Kidney (tissue), 14 donors: ENCODE results near the gene SDSL. TPM values are rescaled to one million over a fixed set of nuclear protein-coding genes. Genes with fewer than 3 reads are reported as not detected.

Experiments
- DNase-seq, 5 donors: peaks; one replicate each; pipeline ENCODE4 v3.0.0-alpha.2; 2013 to 2020
- FAIRE-seq: peaks from 2 replicates; lab custom pipeline; 2012; peaks lifted over from hg19 to GRCh38; lab: Jason Lieb, UNC
- H3K27ac ChIP-seq, 2 donors: one replicate each; pipeline ENCODE4 v1.7.0; 2013; ENCODE audit warnings: low read depth in 2 of 2, low read length in 2 of 2, inconsistent platforms in 1 of 2
- H3K27me3 ChIP-seq: one replicate; pipeline ENCODE4 v1.7.1; 2013; ENCODE audit warnings: low read length, inconsistent platforms; ENCODE audit not compliant: control insufficient read depth, insufficient read depth
- H3K36me3 ChIP-seq, 3 donors: one replicate each; pipeline versions ENCODE4 v1.7.0 to v1.7.1; 2013; ENCODE audit warnings: low read length in 3 of 3, control low read depth in 1 of 3, inconsistent platforms in 1 of 3; ENCODE audit not compliant: insufficient read depth in 3 of 3, control insufficient read depth in 2 of 3
- H3K4me1 ChIP-seq, 3 donors: one replicate each; pipeline versions ENCODE4 v1.7.0 to v1.7.1; 2013; ENCODE audit warnings: low read length in 3 of 3, inconsistent platforms in 1 of 3, low read depth in 1 of 3; ENCODE audit not compliant: control insufficient read depth in 2 of 3, insufficient read depth in 2 of 3
- H3K4me3 ChIP-seq, 3 donors: one replicate each; pipeline versions ENCODE4 v1.7.0 to v1.8.1; 2013; ENCODE audit warnings: low read length in 3 of 3, control low read depth in 1 of 3, inconsistent platforms in 1 of 3
- H3K9ac ChIP-seq, 3 donors: one replicate each; pipeline versions ENCODE4 v1.7.0 to v1.7.1; 2013; ENCODE audit warnings: low read length in 3 of 3, control low read depth in 1 of 3, inconsistent platforms in 1 of 3
- H3K9me3 ChIP-seq, 3 donors: one replicate each; pipeline versions ENCODE4 v1.7.0 to v1.7.1; 2013; ENCODE audit warnings: low read length in 3 of 3, control low read depth in 1 of 3, inconsistent platforms in 1 of 3; ENCODE audit not compliant: control insufficient read depth in 2 of 3, insufficient read depth in 1 of 3
- intact Hi-C: fragments of 100-400 bp; cut with DNase I; formaldehyde crosslinking; loops from one replicate; pipeline ENCODE4 v1.11.1; 2022
- polyA plus RNA-seq: library from polyadenylated mRNA; stranded (reverse); fragments of 350-450 nt; fragmentation: Illumina TruSeq; extraction: RNeasy Lipid Tissue Mini Kit (QIAGEN cat#74804); gene quantifications from one replicate; pipeline ENCODE4 v1.2.3, GENCODE V29; 2014; ENCODE audit warnings: low read depth, low replicate concordance; ENCODE audit not compliant: insufficient read depth
- total RNA-seq: library from RNA; stranded (reverse); fragmentation: NEBNext Ultra II Directional; extraction: Animal tissue kit (Norgen Biotek cat#: 25700); gene quantifications from one replicate; pipeline ENCODE4 v1.2.1, GENCODE V29; 2021
- TF ChIP-seq, protein P1 (sequence below): IDR thresholded peaks from 3 replicates; pipeline ENCODE4 v1.5.1; 2012; ENCODE audit warnings: mild to moderate bottlenecking, moderate library complexity, borderline replicate concordance; ENCODE audit not compliant: insufficient read depth; ENCODE audit errors: extremely low read depth
- donor health status: control.
- donor health status: control.
- donor health status: control.
- donor health status: control.
- donor health status: control.
- donor health status: DM: yes; HTN: yes; CAD: no.
- donor health status: Normal renal cell carcinoma (clear cell type).

The SDSL gene
- total and polyA plus RNA-seq, 2 donors from 2014 or later, result 22.8 to 116 TPM

DNA sequence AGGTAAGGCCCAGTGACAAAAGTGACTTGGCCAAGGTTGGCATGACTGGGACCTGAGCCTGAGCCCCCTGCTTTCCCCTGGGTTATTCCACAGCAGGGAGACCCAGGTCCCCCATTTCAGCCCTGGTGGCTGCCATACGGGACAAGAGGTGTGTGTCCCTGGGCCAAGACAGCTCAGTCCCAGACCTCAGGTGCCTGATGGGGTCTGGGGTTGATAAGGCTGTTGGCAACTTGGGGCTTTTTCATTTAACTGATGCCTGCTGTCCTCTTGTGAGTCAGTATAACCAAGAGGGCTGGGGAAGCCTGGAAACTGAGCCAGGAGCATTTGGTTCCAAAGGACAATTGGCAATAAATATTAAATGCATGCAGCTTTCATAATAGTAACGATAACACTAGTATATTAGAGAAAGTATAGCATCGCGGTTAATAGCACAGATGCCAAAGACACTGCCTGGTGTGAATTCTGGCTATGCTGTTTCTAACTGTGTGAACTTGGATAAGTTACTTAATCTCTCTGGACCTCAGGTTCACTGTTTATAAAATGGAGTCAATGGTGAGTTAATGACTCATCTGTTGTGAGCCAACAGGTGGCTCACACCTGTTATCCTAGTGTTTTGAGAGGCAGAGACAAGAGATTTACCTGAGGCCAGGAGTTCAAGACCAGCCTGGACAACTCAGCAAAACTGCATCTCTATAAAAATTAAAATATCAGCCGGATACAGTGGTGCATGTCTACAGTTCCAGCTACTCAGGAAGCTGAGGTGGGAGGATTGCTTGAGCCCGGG lies 898 bp downstream of the SDSL start:
- Histone ChIP-seq H3K9me3 (no peaks in the 10 kb centered on the region), H3K4me3 (peak overlapping the region; percentile 52 to 86 (median 79)), H3K4me1 (peaks cover 0 to 14% (median 5%) of the 10 kb centered on the region in 3 donors), H3K9ac (peak overlapping the region in 2 of 3 donors; percentile 84 to 97), H3K27me3 (no peaks in the 10 kb centered on the region), H3K27ac (peak overlapping the region; percentile 54 to 68), H3K36me3 (no peaks in the 10 kb centered on the region)
- TF ChIP-seq, protein P1, sequence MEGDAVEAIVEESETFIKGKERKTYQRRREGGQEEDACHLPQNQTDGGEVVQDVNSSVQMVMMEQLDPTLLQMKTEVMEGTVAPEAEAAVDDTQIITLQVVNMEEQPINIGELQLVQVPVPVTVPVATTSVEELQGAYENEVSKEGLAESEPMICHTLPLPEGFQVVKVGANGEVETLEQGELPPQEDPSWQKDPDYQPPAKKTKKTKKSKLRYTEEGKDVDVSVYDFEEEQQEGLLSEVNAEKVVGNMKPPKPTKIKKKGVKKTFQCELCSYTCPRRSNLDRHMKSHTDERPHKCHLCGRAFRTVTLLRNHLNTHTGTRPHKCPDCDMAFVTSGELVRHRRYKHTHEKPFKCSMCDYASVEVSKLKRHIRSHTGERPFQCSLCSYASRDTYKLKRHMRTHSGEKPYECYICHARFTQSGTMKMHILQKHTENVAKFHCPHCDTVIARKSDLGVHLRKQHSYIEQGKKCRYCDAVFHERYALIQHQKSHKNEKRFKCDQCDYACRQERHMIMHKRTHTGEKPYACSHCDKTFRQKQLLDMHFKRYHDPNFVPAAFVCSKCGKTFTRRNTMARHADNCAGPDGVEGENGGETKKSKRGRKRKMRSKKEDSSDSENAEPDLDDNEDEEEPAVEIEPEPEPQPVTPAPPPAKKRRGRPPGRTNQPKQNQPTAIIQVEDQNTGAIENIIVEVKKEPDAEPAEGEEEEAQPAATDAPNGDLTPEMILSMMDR, result no peak
- DNase-seq (no peak), FAIRE-seq (no peak)
- intact Hi-C loops, result no loop called here

DNA sequence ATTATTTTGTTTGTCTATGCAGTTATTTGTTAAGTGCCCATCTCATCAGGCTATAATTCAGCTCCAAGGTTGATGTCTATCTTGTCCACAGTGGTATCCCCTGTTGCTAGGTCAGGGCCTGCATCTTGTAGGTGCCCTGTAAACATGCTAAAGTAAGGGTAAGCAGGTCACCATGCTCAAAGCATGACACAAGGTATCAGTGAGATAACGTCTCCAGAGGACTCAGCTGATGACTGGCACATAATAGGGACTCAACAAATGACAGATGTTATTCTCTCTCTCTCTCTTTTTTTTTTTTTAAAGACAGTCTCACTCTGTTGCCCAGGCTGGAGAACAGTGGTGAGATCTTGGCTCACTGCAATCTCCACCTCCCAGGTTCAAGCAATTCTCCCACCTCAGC lies 2.3 kb downstream of the SDSL start:
- no peak for FAIRE-seq
- TF ChIP-seq, protein P1, result no peak

DNA sequence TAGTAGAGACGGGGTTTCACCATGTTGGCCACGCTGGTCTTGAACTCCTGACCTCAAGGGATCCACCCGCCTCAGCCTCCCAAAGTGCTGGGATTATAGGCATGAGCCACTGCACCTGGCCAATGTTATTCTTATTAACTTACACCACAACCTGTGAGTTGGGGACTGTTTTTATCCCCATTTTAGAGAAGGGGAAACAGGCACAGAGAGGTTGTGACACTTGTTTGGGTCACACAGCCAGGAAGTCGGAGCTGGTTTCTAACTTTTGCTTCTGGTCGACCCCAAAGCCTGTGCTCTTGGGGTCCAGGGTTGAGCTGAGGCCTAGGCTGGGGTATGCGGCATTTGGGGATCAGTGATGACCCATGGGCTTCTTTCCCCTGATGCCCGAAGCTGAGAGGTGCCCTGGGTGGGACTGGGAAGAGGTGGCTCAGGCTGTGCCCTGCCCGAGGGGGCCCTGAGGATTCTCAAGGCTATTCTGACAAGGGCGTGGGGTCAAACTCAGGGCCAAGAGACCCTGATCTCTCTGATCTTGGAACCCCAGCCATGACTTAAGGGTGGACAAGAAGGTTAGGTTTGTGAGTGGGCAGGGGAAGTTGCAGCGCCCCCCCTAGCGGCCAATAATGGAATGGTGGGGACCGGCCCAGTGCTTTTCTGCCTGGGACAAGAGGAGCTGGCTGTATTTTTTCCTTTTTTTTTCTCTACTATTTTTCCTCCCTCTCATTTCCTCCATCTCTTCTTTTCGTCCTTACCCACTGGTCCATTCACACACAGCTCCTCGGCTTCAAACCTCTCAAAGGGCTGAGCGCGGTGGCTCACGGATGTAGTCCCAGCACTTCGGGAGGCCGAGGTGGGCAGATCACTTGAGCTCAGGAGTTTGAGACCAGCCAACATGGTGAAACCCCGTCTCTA lies 3.0 kb downstream of the SDSL start:
- Histone ChIP-seq H3K9me3 (no peaks in the 10 kb centered on the region), H3K4me1 (peaks cover 0 to 8% (median 0%) of the 10 kb centered on the region in 3 donors), H3K9ac (no peak overlapping the region), H3K27ac (no peak overlapping the region), H3K27me3 (no peaks in the 10 kb centered on the region), H3K36me3 (no peaks in the 10 kb centered on the region), H3K4me3 (no peak overlapping the region)
- peak in 4 of 5 donors; percentile 38 to 74 (median 58) for DNase-seq
- intact Hi-C loops, result no loop called here
- no peak for FAIRE-seq
- TF ChIP-seq, protein P1, result peak; percentile 65

More for the DNA sequence above, 2.3 kb downstream of the SDSL start:
- intact Hi-C loops, result no loop called here
- H3K36me3 ChIP-seq, result no peaks in the 10 kb centered on the region
- peaks cover 0 to 8% (median 0%) of the 10 kb centered on the region in 3 donors for H3K4me1 ChIP-seq
- no peak for DNase-seq
- no peak overlapping the region for H3K9ac ChIP-seq
- no peaks in the 10 kb centered on the region for H3K9me3 ChIP-seq
- no peaks in the 10 kb centered on the region for H3K27me3 ChIP-seq
- no peak overlapping the region for H3K27ac ChIP-seq
- no peak overlapping the region for H3K4me3 ChIP-seq
